Measurements from ENCODE around the gene ERRFI1. TPM values are rescaled to one million over a fixed set of nuclear protein-coding genes. Genes with fewer than 3 reads are reported as not detected.
"Not testable (repeated sequence)": the region's sequence is repeated elsewhere in the genome, so short reads cannot be mapped to it uniquely, and the experiment has no call there.

ERRFI1 gene
- total RNA-seq, 2 donors from 2014 or later, result 101 to 158 TPM

DNA sequence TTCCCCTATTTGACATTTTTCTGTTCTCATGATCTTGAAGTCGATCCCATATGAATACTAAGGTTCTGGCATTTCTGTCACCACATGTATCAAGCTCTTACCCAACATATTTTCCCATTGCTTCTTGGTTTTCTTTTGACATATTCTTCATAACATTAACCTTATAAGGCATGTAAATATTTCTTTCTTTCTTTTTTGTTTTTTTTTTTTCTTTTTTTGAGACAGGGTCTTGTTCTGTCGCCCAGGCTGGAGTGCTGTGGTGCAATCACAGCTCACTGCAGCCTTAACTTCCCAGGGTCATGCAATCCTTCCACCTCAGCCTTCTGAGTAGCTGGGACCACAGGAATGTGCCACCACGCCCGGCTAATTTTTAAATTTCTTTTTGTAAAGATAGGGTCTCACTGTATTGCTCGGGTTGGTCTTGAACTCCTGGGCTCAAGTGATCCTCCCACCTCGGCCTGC is 33.1 kb upstream of the ERRFI1 start:
- TF ChIP-seq, protein P1, sequence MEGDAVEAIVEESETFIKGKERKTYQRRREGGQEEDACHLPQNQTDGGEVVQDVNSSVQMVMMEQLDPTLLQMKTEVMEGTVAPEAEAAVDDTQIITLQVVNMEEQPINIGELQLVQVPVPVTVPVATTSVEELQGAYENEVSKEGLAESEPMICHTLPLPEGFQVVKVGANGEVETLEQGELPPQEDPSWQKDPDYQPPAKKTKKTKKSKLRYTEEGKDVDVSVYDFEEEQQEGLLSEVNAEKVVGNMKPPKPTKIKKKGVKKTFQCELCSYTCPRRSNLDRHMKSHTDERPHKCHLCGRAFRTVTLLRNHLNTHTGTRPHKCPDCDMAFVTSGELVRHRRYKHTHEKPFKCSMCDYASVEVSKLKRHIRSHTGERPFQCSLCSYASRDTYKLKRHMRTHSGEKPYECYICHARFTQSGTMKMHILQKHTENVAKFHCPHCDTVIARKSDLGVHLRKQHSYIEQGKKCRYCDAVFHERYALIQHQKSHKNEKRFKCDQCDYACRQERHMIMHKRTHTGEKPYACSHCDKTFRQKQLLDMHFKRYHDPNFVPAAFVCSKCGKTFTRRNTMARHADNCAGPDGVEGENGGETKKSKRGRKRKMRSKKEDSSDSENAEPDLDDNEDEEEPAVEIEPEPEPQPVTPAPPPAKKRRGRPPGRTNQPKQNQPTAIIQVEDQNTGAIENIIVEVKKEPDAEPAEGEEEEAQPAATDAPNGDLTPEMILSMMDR (IDR thresholded peaks at IDR 0.05), result no peak
- H3K9me3 ChIP-seq, result no peaks in the 10 kb centered on the region
- no peaks in the 10 kb centered on the region for H3K27me3 ChIP-seq (replicated peaks; ENCODE audit: insufficient read depth)
- H3K36me3 ChIP-seq, result no peaks in the 10 kb centered on the region
- peak overlapping the region; percentile 14 for H3K4me3 ChIP-seq
- peak overlapping the region; percentile 95 to 96 for H3K27ac ChIP-seq
- peaks cover 21 to 64% of the 10 kb centered on the region in 2 donors for H3K4me1 ChIP-seq (ENCODE audit: control insufficient read depth in 1 of 2, low read depth in 2 of 2)
- ATAC-seq (ENCODE audit: insufficient number of reproducible peaks, low FRiP score, low read depth), result no peak
- no peak for DNase-seq (ENCODE audit: low spot score)

DNA sequence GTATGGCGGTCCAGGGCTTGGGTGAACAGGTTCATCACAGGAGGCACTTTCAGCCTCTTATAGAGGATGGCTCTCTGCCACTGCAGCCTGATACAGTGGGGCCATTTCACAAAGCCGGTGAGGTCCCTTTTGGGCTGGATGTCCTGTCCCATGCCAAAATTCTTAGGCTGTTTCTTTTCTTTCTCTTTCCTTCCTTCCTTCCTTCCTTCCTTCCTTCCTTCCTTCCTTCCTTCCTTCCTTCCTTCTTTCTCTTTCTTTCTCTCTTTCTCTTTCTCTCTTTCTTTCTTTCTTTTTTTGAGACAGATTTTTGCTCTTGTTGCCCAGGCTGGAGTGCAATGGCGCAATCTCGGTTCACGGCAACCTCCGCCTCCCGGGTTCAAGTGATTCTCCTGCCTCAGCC is 31.7 kb upstream of the ERRFI1 start:
- H3K36me3 ChIP-seq; ATAC-seq (ENCODE audit: insufficient number of reproducible peaks, low FRiP score, low read depth); H3K9me3 ChIP-seq; DNase-seq (ENCODE audit: low spot score); H3K27me3 ChIP-seq (replicated peaks; ENCODE audit: insufficient read depth); H3K4me3 ChIP-seq: not testable (repeated sequence)
- peak overlapping the region; percentile 95 to 96 for H3K27ac ChIP-seq
- peaks cover 21 to 62% of the 10 kb centered on the region in 2 donors for H3K4me1 ChIP-seq (ENCODE audit: control insufficient read depth in 1 of 2, low read depth in 2 of 2)

DNA sequence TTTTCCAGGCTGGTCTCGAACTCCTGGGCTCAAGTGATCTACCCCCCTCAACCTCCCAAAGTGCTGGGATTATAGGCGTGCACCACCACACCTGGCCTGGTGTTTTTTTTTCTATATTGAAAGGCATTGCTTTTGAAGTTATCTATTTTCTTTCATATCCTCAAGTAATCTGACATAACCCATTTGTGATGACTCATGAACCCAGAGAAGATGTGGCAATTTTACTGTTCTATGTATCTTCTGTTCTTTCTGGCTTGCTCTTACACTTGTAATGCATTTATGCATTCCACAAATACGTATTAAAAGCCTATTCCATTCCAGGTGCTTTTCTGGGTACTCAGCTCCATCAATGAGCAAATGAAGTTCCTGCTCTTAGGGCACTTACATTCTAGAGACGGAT is 29.9 kb upstream of the ERRFI1 start:
- DNase-seq (ENCODE audit: low spot score), result no peak
- H3K36me3 ChIP-seq, result no peaks in the 10 kb centered on the region
- H3K27me3 ChIP-seq (replicated peaks; ENCODE audit: insufficient read depth), result no peaks in the 10 kb centered on the region
- TF ChIP-seq, protein P1 (IDR thresholded peaks at IDR 0.05), result no peak
- H3K9me3 ChIP-seq, result no peaks in the 10 kb centered on the region
- H3K27ac ChIP-seq, result no peak overlapping the region
- peaks cover 15 to 54% of the 10 kb centered on the region in 2 donors for H3K4me1 ChIP-seq (ENCODE audit: control insufficient read depth in 1 of 2, low read depth in 2 of 2)
- ATAC-seq (ENCODE audit: insufficient number of reproducible peaks, low FRiP score, low read depth), result no peak
- H3K4me3 ChIP-seq, result no peak overlapping the region

DNA sequence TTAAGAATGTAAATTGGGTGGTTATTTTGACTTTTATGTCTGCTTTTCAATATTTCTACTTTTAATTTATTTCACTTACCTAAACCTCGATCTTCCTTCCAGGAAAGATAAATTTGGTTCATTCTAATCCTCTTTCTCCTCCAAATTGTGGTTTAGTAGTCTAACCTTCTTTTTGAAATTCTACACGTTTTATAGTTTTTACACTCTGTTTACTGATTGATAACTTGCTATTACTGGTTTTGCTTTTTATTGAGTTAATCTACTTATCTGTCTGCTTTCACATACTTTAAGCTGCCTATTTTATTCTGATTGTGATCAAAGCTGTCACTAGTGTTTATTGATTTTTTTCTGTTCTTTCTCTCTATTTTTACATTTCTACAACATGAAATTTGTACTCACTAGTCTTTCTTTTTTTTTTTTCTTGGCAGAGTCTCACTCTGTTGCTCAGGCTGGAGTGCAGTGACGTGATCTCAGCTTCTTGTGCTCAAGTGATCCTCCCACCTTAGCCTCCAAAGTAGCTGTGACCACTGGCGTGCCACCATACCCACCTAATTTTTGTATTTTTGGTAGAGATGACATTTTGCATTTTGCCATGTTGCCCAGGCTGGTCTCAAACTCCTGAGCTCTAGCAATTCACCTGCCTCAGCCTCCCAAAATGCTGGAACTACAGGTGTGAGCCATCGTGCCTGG is 27.9 kb upstream of the ERRFI1 start:
- Histone ChIP-seq H3K9me3 (no peaks in the 10 kb centered on the region), H3K27ac (peak overlapping the region; percentile 6 to 29), H3K4me3 (no peak overlapping the region), H3K4me1 (ENCODE audit: control insufficient read depth in 1 of 2, low read depth in 2 of 2) (peaks cover 6 to 34% of the 10 kb centered on the region in 2 donors), H3K36me3 (no peaks in the 10 kb centered on the region), H3K27me3 (replicated peaks; ENCODE audit: insufficient read depth) (no peaks in the 10 kb centered on the region)
- DNase-seq (ENCODE audit: low spot score) (no peak), ATAC-seq (ENCODE audit: insufficient number of reproducible peaks, low FRiP score, low read depth) (no peak)
- TF ChIP-seq, protein P1 (IDR thresholded peaks at IDR 0.05), result no peak

DNA sequence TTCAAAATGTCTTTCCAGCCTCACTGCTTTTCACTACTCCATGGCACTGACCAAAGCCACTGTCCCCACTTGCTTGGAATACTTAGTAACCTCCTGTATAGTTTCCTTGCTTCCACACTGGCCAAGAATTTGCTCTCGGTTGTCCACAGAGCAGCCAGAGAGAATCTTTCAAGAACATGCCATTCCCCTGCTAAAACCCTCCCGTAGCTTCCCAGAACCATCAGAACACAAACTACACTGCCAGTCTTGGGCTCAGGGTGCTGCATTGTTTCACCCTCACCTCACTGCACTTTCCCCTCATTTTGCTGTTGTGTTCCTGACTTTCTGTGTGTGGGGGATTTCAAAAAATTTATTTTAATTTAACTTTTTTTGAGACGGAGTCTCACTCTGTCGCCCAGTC is 25.5 kb upstream of the ERRFI1 start:
- Histone ChIP-seq H3K4me1 (ENCODE audit: control insufficient read depth in 1 of 2, low read depth in 2 of 2) (peaks cover 15 to 42% of the 10 kb centered on the region in 2 donors), H3K4me3 (no peak overlapping the region), H3K36me3 (no peaks in the 10 kb centered on the region), H3K27me3 (replicated peaks; ENCODE audit: insufficient read depth) (no peaks in the 10 kb centered on the region), H3K27ac (no peak overlapping the region), H3K9me3 (no peaks in the 10 kb centered on the region)
- no peak for ATAC-seq (ENCODE audit: insufficient number of reproducible peaks, low FRiP score, low read depth)
- DNase-seq (ENCODE audit: low spot score), result no peak
- TF ChIP-seq, protein P1 (IDR thresholded peaks at IDR 0.05), result no peak

DNA sequence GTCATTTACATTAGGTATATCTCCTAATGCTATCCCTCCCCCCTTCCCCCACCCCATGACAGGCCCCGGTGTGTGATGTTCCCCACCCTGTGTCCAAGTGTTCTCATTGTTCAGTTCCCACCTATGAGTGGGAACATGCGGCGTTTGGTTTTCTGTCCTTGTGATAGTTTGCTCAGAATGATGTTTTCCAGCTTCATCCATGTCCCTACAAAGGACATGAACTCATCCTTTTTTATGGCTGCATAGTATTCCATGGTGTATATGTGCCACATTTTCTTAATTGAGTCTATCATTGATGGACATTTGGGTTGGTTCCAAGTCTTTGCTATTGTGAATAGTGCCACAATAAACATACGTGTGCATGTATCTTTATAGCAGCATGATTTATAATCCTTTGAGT is 23.1 kb upstream of the ERRFI1 start:
- not testable (repeated sequence) for ATAC-seq (ENCODE audit: insufficient number of reproducible peaks, low FRiP score, low read depth); H3K27me3 ChIP-seq (replicated peaks; ENCODE audit: insufficient read depth); H3K4me3 ChIP-seq; H3K27ac ChIP-seq; DNase-seq (ENCODE audit: low spot score); H3K36me3 ChIP-seq; H3K9me3 ChIP-seq
- H3K4me1 ChIP-seq (ENCODE audit: control insufficient read depth in 1 of 2, low read depth in 2 of 2), result peaks cover 25 to 47% of the 10 kb centered on the region in 2 donors

Data from thoracic aorta (tissue), 2 donors.